HG03196 (cell line): ENCODE data around the gene LGALS7.
"Not testable (repeated sequence)": the region's sequence is repeated elsewhere in the genome, so short reads cannot be mapped to it uniquely, and the experiment has no call there.

ENCODE experiments used
- ATAC-seq: cut with Tn5 transposase; IDR thresholded peaks from one replicate; pipeline ENCODE4 v1.9.1; 2021; ENCODE audit not compliant: unreplicated experiment

LGALS7 gene

GRCh38 chr19:38773469-38774177, at the start of gene LGALS7:
Gene LGALS7, minus strand, starts transcription at chr19:38773517. Its CDS starts 25 bp downstream, at chr19:38773492.
- ATAC-seq: no peak

- ATAC-seq: not testable (repeated sequence)
These were observed 48.0 kb upstream of the LGALS7 start for GRCh38 chr19:38821230-38821825.

- no peak for ATAC-seq
These were observed 46.1 kb upstream of the LGALS7 start for GRCh38 chr19:38819231-38819920.

GRCh38 chr19:38817081-38817480, 43.8 kb upstream of the LGALS7 start:
- ATAC-seq: no peak

GRCh38 chr19:38816131-38816750, 42.9 kb upstream of the LGALS7 start:
- no peak for ATAC-seq

- no peak for ATAC-seq
These were observed 42.0 kb upstream of the LGALS7 start for GRCh38 chr19:38815059-38816001.

GRCh38 chr19:38813932-38814331, 40.6 kb upstream of the LGALS7 start:
- not testable (repeated sequence) for ATAC-seq

GRCh38 chr19:38813323-38813722, 40.0 kb upstream of the LGALS7 start:
- ATAC-seq: no peak

GRCh38 chr19:38812841-38813320, 39.6 kb upstream of the LGALS7 start, which contains the start of gene LGALS4:
Gene LGALS4, minus strand, starts transcription at chr19:38812945. Its CDS starts 59 bp downstream, at chr19:38812886.
- ATAC-seq: no peak

- no peak for ATAC-seq
These were observed 38.9 kb upstream of the LGALS7 start for GRCh38 chr19:38812009-38812840.

GRCh38 chr19:38809592-38810252, 36.4 kb upstream of the LGALS7 start:
- no peak for ATAC-seq

- ATAC-seq: no peak
These were observed 35.4 kb upstream of the LGALS7 start for GRCh38 chr19:38808741-38809140.

GRCh38 chr19:38807374-38808098, 34.2 kb upstream of the LGALS7 start:
- not testable (repeated sequence) for ATAC-seq

- ATAC-seq: no peak
These were observed 33.1 kb upstream of the LGALS7 start for GRCh38 chr19:38806371-38806770.

GRCh38 chr19:38805180-38805579, 31.9 kb upstream of the LGALS7 start:
- ATAC-seq: no peak

GRCh38 chr19:38803543-38803942, 30.2 kb upstream of the LGALS7 start:
- ATAC-seq: no peak

- ATAC-seq: no peak
These were observed 28.2 kb upstream of the LGALS7 start for GRCh38 chr19:38801359-38802095.
